GM23338 (cell line): ENCODE results near the gene HOXA9.

ENCODE experiments used
- CREB1 ChIP-seq: fragments of 250-450 bp; sonication (Bioruptor Pico); IDR thresholded peaks from 2 replicates; pipeline ENCODE4 v1.5.0; 2020; ENCODE audit warnings: low read depth, mild to moderate bottlenecking, moderate library complexity
- CTCF ChIP-seq, 2 experiments: fragments of 200-600 bp in 1 of 2; sonication (generic) in 1 of 2; conservative IDR thresholded peaks; 2 replicates each; pipeline versions ENCODE4 v1.5.1 to v1.6.1; 2016 to 2017; ENCODE audit warnings: antibody characterized with exemption in 2 of 2, low read depth in 2 of 2, mild to moderate bottlenecking in 2 of 2, moderate library complexity in 1 of 2

GRCh38 chr7:27172315-27172774 is 7.0 kb upstream of the HOXA9 start:
- TF ChIP-seq CTCF (conservative IDR thresholded peaks at IDR 0.05; ENCODE audit: low read depth in 2 of 2) (no peak), CREB1 (CRISPR knock-in tag) (no peak)
